DND-41 (cell line): ENCODE results near the gene THSD4.

ENCODE experiments used
- ATAC-seq: fragments of 200-7000 bp; cut with Tn5 transposase; 3 replicates; pipeline ENCODE4 v1.9.1; 2021; ENCODE audit warnings: low read depth; ENCODE audit not compliant: insufficient read depth
- DNase-seq: peaks from one replicate; pipeline ENCODE4 v3.0.0-alpha.2; 2020
- H2AFZ ChIP-seq: 2 replicates; pipeline ENCODE4 v1.6.0; 2012; ENCODE audit warnings: low read depth, low read length
- H3K27ac ChIP-seq: 2 replicates; pipeline ENCODE4 v1.5.1; 2012; ENCODE audit warnings: low read length, inconsistent platforms
- H3K27me3 ChIP-seq: fragments of 200-600 bp; sonication (generic); 2 replicates; pipeline ENCODE4 v1.6.0; 2012; ENCODE audit warnings: low read length, mild to moderate bottlenecking, inconsistent platforms; ENCODE audit not compliant: insufficient read depth, poor library complexity
- H3K36me3 ChIP-seq: 2 replicates; pipeline ENCODE4 v1.5.1; 2012; ENCODE audit warnings: low read length, inconsistent platforms; ENCODE audit not compliant: insufficient read depth
- H3K4me1 ChIP-seq: 2 replicates; pipeline ENCODE4 v1.5.1; 2012; ENCODE audit warnings: mild to moderate bottlenecking, low read length; ENCODE audit not compliant: insufficient read depth
- H3K4me2 ChIP-seq: 2 replicates; pipeline ENCODE4 v1.6.0; 2012; ENCODE audit warnings: mild to moderate bottlenecking, moderate library complexity, low read length, inconsistent platforms; ENCODE audit not compliant: insufficient read depth
- H3K4me3 ChIP-seq, 2 experiments: fragments of 200-600 bp in 1 of 2; shearing (Covaris generic) in 1 of 2; 2 replicates each; pipeline ENCODE4 v1.5.1; 2012 to 2016; ENCODE audit warnings: inconsistent platforms in 2 of 2, low read length in 2 of 2, mild to moderate bottlenecking in 2 of 2, low read depth in 1 of 2, moderate library complexity in 1 of 2
- H3K79me2 ChIP-seq: 2 replicates; pipeline ENCODE4 v1.6.0; 2012; ENCODE audit warnings: low read length, inconsistent platforms; ENCODE audit not compliant: insufficient read depth
- H3K9ac ChIP-seq: 2 replicates; pipeline ENCODE4 v1.6.0; 2012; ENCODE audit warnings: low read depth, mild to moderate bottlenecking, inconsistent platforms, low read length, moderate library complexity
- H3K9me3 ChIP-seq: 2 replicates; pipeline ENCODE4 v1.5.1; 2012; ENCODE audit warnings: low read length, moderate library complexity, mild to moderate bottlenecking, inconsistent platforms; ENCODE audit not compliant: insufficient read depth, severe bottlenecking
- H4K20me1 ChIP-seq: 2 replicates; pipeline ENCODE4 v1.6.0; 2012; ENCODE audit warnings: low read length; ENCODE audit not compliant: insufficient read depth
- EZH2 ChIP-seq: IDR thresholded peaks from 3 replicates; pipeline ENCODE4 v1.6.1; 2012; ENCODE audit warnings: borderline replicate concordance, low read depth, mild to moderate bottlenecking, moderate library complexity, low read length, inconsistent platforms; ENCODE audit not compliant: severe bottlenecking
- TF ChIP-seq, protein P1 (sequence below): IDR thresholded peaks from 2 replicates; pipeline ENCODE4 v1.5.1; 2012; ENCODE audit warnings: borderline replicate concordance, low read length, moderate library complexity, mild to moderate bottlenecking; ENCODE audit not compliant: poor library complexity, severe bottlenecking; ENCODE audit errors: extremely low read depth

THSD4 gene

GRCh38 chr15:71611553-71612396 is 496.5 kb downstream of the THSD4 start:
- Histone ChIP-seq H4K20me1 (no peaks in the 10 kb centered on the region), H3K27ac (no peak overlapping the region), H3K4me3 (no peak overlapping the region), H3K9me3 (no peaks in the 10 kb centered on the region), H2AFZ (no peak overlapping the region), H3K4me2 (no peak overlapping the region), H3K4me1 (no peaks in the 10 kb centered on the region), H3K9ac (no peak overlapping the region), H3K27me3 (peaks cover 11% of the 10 kb centered on the region), H3K79me2 (no peaks in the 10 kb centered on the region), H3K36me3 (no peaks in the 10 kb centered on the region)
- no peak for ATAC-seq
- TF ChIP-seq, protein P1, sequence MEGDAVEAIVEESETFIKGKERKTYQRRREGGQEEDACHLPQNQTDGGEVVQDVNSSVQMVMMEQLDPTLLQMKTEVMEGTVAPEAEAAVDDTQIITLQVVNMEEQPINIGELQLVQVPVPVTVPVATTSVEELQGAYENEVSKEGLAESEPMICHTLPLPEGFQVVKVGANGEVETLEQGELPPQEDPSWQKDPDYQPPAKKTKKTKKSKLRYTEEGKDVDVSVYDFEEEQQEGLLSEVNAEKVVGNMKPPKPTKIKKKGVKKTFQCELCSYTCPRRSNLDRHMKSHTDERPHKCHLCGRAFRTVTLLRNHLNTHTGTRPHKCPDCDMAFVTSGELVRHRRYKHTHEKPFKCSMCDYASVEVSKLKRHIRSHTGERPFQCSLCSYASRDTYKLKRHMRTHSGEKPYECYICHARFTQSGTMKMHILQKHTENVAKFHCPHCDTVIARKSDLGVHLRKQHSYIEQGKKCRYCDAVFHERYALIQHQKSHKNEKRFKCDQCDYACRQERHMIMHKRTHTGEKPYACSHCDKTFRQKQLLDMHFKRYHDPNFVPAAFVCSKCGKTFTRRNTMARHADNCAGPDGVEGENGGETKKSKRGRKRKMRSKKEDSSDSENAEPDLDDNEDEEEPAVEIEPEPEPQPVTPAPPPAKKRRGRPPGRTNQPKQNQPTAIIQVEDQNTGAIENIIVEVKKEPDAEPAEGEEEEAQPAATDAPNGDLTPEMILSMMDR, result no peak
- no peak for TF ChIP-seq EZH2
- DNase-seq, result no peak

DNA sequence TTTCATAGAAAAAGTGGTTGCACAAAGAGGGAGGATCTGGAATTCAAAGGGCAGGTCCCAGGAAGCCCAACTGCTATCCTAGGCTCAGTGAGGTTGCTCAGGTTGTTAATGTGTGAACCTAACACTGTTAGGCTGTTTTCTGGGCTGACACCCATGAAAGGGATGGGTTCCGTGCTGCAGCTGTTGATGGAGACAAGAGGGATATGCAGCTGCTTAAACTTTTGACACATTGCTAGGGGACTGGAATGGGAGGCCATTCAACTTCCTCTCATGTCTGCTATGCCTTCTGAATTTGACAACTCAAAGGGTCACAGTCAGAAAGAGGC is 497.1 kb downstream of the THSD4 start:
- no peak overlapping the region for H3K27ac ChIP-seq
- no peaks in the 10 kb centered on the region for H3K36me3 ChIP-seq
- no peaks in the 10 kb centered on the region for H3K9me3 ChIP-seq
- H3K4me1 ChIP-seq, result no peaks in the 10 kb centered on the region
- H3K9ac ChIP-seq, result no peak overlapping the region
- DNase-seq (no peak), ATAC-seq (no peak)
- no peaks in the 10 kb centered on the region for H4K20me1 ChIP-seq
- TF ChIP-seq, protein P1, result no peak
- no peak for TF ChIP-seq EZH2
- no peak overlapping the region for H3K4me3 ChIP-seq
- no peak overlapping the region for H2AFZ ChIP-seq
- H3K27me3 ChIP-seq, result peaks cover 7% of the 10 kb centered on the region
- no peaks in the 10 kb centered on the region for H3K79me2 ChIP-seq
- H3K4me2 ChIP-seq, result no peak overlapping the region

- H3K27me3 ChIP-seq, result peaks cover 5% of the 10 kb centered on the region
- no peaks in the 10 kb centered on the region for H3K9me3 ChIP-seq
- H3K79me2 ChIP-seq, result no peaks in the 10 kb centered on the region
- no peaks in the 10 kb centered on the region for H3K36me3 ChIP-seq
- no peak overlapping the region for H2AFZ ChIP-seq
- no peak overlapping the region for H3K27ac ChIP-seq
- H3K9ac ChIP-seq, result no peak overlapping the region
- no peak for TF ChIP-seq EZH2
- TF ChIP-seq, protein P1, result no peak
- DNase-seq, result no peak
- H3K4me3 ChIP-seq, result no peak overlapping the region
- ATAC-seq, result no peak
- H4K20me1 ChIP-seq, result no peaks in the 10 kb centered on the region
- no peak overlapping the region for H3K4me2 ChIP-seq
- no peaks in the 10 kb centered on the region for H3K4me1 ChIP-seq
Observed at GRCh38 chr15:71612869-71613268, 497.6 kb downstream of the THSD4 start.

- Histone ChIP-seq H3K4me1 (no peaks in the 10 kb centered on the region), H3K79me2 (no peaks in the 10 kb centered on the region), H3K27me3 (peaks cover 9% of the 10 kb centered on the region), H3K9ac (no peak overlapping the region), H3K4me2 (no peak overlapping the region), H3K36me3 (no peaks in the 10 kb centered on the region), H3K9me3 (no peaks in the 10 kb centered on the region), H4K20me1 (no peaks in the 10 kb centered on the region), H2AFZ (no peak overlapping the region), H3K4me3 (no peak overlapping the region), H3K27ac (no peak overlapping the region)
- no peak for ATAC-seq
- no peak for DNase-seq
- TF ChIP-seq, protein P1, result no peak
- TF ChIP-seq EZH2, result no peak
Observed at GRCh38 chr15:71623111-71623510, 507.8 kb downstream of the THSD4 start.
